ENCODE results near the gene COQ10A.

GRCh38 chr12:56247923-56248322, 18.8 kb upstream of the COQ10A start:
- TF ChIP-seq CTCF (IDR thresholded peaks at IDR 0.05) (no peak), POLR2A (IDR thresholded peaks at IDR 0.05) (no peak)
